Panc1 (cell line): ENCODE measurements around the gene ZNF426. TPM values are rescaled to one million over a fixed set of nuclear protein-coding genes. Genes with fewer than 3 reads are reported as not detected.

Source experiments
- ATAC-seq: fragments of 200-7000 bp; cut with Tn5 transposase; 2 replicates; pipeline ENCODE4 v1.9.1; 2020; ENCODE audit warnings: mild to moderate bottlenecking, moderate library complexity
- BruUV-seq: library from RNA; stranded (reverse); fragments of 400-500 nt; replicated peaks from 2 replicates; lab custom pipeline; 2021; lab: Mats Ljungman, UMichigan
- CTCF ChIA-PET: fragments of 300-600 bp; sonication (Branson Sonifier 250); formaldehyde crosslinking; loops from one replicate; lab custom pipeline; 2022; ENCODE audit warnings: antibody characterized with exemption; lab: Charles Lee
- POLR2A ChIA-PET: fragments of 300-600 bp; sonication (Branson Sonifier 250); formaldehyde crosslinking; loops from one replicate; lab custom pipeline; 2022; ENCODE audit warnings: antibody characterized with exemption; lab: Charles Lee
- DNase-seq: peaks from one replicate; pipeline ENCODE4 v3.0.0-alpha.2; 2010; ENCODE audit warnings: low read depth, low spot score
- H3K27ac ChIP-seq: 2 replicates; pipeline ENCODE4 v1.5.1; 2011; ENCODE audit warnings: mild to moderate bottlenecking, low read length, inconsistent platforms
- H3K27me3 ChIP-seq: fragments of 200-500 bp; sonication (Bioruptor generic); 2 replicates; pipeline ENCODE4 v1.6.0; 2014; ENCODE audit warnings: low read length, inconsistent platforms; ENCODE audit not compliant: control insufficient read depth, insufficient read depth
- H3K36me3 ChIP-seq: fragments of 200-500 bp; sonication (Bioruptor generic); 2 replicates; pipeline ENCODE4 v1.5.1; 2014; ENCODE audit warnings: inconsistent platforms, mild to moderate bottlenecking, low read length, moderate library complexity; ENCODE audit not compliant: control insufficient read depth, insufficient read depth
- H3K4me1 ChIP-seq: 2 replicates; pipeline ENCODE4 v1.5.1; 2011; ENCODE audit warnings: inconsistent platforms, mild to moderate bottlenecking, low read length, moderate library complexity; ENCODE audit not compliant: control insufficient read depth, insufficient read depth
- H3K4me3 ChIP-seq, 2 experiments: 2 replicates each; pipeline ENCODE4 v1.5.1; 2011 to 2012; ENCODE audit warnings: low read depth in 2 of 2, low read length in 2 of 2, mild to moderate bottlenecking in 2 of 2, inconsistent platforms in 1 of 2, moderate library complexity in 1 of 2
- H3K9me3 ChIP-seq: fragments of 200-500 bp; sonication (Bioruptor generic); 2 replicates; pipeline ENCODE4 v1.5.1; 2014; ENCODE audit warnings: low read depth, mild to moderate bottlenecking, inconsistent platforms, low read length, moderate library complexity; ENCODE audit not compliant: control insufficient read depth, insufficient read depth
- POLR2AphosphoS5 ChIP-seq: IDR thresholded peaks from 2 replicates; pipeline ENCODE4 v1.6.1; 2012; ENCODE audit warnings: mild to moderate bottlenecking, low read depth, low read length, moderate library complexity
- SIN3A ChIP-seq: IDR thresholded peaks from 2 replicates; pipeline ENCODE4 v1.6.1; 2012; ENCODE audit warnings: low read depth, mild to moderate bottlenecking, low read length, moderate library complexity, borderline replicate concordance; ENCODE audit not compliant: insufficient read depth
- TCF7L2 ChIP-seq: IDR thresholded peaks from 2 replicates; pipeline ENCODE4 v1.6.1; 2011; ENCODE audit warnings: mild to moderate bottlenecking, low read depth, low read length, inconsistent platforms
- in situ Hi-C: cut with HindIII; loops from 2 replicates; pipeline ENCODE4 v1.10.0; 2016; ENCODE audit warnings: low sequenced_read_pairs, low pct_unique_long_range_greater_than_20kb
- intact Hi-C: fragments of 100-400 bp; cut with micrococcal nuclease; formaldehyde crosslinking; loops from one replicate; pipeline ENCODE4 v1.10.0; 2022; ENCODE audit not compliant: unreplicated experiment
- total RNA-seq: library from RNA; stranded (reverse); gene quantifications from one replicate; pipeline ENCODE4 v1.2.1, GENCODE V29; 2021; ENCODE audit not compliant: unreplicated experiment
- TF ChIP-seq, protein P1 (sequence below): fragments of 450-650 bp; IDR thresholded peaks from 2 replicates; pipeline ENCODE4 v1.5.1; 2017; ENCODE audit warnings: mild to moderate bottlenecking
- TF ChIP-seq, protein P2 (sequence below), 2 experiments: IDR thresholded peaks; 2 replicates each; pipeline ENCODE4 v1.6.1; 2011 to 2012; ENCODE audit warnings: low read depth in 2 of 2, control low read depth in 1 of 2, low read length in 1 of 2, mild to moderate bottlenecking in 1 of 2, moderate library complexity in 1 of 2; ENCODE audit not compliant: insufficient read depth in 1 of 2

The ZNF426 gene
- total RNA-seq, 1 experiment from 2014 or later = 6.1 TPM

DNA sequence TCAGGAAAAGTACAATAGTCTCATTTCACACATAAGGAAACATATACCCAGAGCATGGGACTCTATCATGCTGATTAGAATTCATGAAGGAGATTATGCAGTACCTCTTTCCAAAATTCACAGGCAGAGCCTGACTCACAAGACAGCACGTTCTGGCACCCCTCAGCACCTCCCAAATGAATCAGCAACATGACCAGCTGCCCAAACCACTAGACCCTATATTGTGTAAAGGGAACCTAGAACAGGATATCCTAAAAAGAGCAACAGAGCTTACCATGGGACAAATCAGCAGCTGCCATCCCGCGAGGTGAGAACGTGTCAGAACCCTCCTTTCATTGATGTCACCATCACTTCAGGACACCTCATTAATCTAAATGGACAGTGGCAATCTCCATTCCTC, 2.5 kb downstream of the ZNF426 start:
- POLR2A ChIA-PET = no interaction called here
- no TSS peak for BruUV-seq
- DNase-seq (no peak), ATAC-seq (no peak)
- Histone ChIP-seq H3K4me1 (no peaks in the 10 kb centered on the region), H3K27me3 (no peaks in the 10 kb centered on the region), H3K4me3 (no peak overlapping the region), H3K27ac (no peak overlapping the region), H3K36me3 (no peaks in the 10 kb centered on the region), H3K9me3 (peaks cover 7% of the 10 kb centered on the region; the same call in 1 of the 2 replicates)
- TF ChIP-seq, protein P1, sequence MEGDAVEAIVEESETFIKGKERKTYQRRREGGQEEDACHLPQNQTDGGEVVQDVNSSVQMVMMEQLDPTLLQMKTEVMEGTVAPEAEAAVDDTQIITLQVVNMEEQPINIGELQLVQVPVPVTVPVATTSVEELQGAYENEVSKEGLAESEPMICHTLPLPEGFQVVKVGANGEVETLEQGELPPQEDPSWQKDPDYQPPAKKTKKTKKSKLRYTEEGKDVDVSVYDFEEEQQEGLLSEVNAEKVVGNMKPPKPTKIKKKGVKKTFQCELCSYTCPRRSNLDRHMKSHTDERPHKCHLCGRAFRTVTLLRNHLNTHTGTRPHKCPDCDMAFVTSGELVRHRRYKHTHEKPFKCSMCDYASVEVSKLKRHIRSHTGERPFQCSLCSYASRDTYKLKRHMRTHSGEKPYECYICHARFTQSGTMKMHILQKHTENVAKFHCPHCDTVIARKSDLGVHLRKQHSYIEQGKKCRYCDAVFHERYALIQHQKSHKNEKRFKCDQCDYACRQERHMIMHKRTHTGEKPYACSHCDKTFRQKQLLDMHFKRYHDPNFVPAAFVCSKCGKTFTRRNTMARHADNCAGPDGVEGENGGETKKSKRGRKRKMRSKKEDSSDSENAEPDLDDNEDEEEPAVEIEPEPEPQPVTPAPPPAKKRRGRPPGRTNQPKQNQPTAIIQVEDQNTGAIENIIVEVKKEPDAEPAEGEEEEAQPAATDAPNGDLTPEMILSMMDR = no peak
- TF ChIP-seq POLR2AphosphoS5 = no peak
- TF ChIP-seq, protein P2, sequence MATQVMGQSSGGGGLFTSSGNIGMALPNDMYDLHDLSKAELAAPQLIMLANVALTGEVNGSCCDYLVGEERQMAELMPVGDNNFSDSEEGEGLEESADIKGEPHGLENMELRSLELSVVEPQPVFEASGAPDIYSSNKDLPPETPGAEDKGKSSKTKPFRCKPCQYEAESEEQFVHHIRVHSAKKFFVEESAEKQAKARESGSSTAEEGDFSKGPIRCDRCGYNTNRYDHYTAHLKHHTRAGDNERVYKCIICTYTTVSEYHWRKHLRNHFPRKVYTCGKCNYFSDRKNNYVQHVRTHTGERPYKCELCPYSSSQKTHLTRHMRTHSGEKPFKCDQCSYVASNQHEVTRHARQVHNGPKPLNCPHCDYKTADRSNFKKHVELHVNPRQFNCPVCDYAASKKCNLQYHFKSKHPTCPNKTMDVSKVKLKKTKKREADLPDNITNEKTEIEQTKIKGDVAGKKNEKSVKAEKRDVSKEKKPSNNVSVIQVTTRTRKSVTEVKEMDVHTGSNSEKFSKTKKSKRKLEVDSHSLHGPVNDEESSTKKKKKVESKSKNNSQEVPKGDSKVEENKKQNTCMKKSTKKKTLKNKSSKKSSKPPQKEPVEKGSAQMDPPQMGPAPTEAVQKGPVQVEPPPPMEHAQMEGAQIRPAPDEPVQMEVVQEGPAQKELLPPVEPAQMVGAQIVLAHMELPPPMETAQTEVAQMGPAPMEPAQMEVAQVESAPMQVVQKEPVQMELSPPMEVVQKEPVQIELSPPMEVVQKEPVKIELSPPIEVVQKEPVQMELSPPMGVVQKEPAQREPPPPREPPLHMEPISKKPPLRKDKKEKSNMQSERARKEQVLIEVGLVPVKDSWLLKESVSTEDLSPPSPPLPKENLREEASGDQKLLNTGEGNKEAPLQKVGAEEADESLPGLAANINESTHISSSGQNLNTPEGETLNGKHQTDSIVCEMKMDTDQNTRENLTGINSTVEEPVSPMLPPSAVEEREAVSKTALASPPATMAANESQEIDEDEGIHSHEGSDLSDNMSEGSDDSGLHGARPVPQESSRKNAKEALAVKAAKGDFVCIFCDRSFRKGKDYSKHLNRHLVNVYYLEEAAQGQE (IDR thresholded peaks at IDR 0.05; ENCODE audit: insufficient read depth in 1 of 2, low read depth in 2 of 2, low read length in 1 of 2) = no peak
- TF ChIP-seq TCF7L2 = no peak
- no peak for TF ChIP-seq SIN3A
- CTCF ChIA-PET = no interaction called here
- in situ Hi-C loops (no loop called here), intact Hi-C loops (no loop called here)

DNA sequence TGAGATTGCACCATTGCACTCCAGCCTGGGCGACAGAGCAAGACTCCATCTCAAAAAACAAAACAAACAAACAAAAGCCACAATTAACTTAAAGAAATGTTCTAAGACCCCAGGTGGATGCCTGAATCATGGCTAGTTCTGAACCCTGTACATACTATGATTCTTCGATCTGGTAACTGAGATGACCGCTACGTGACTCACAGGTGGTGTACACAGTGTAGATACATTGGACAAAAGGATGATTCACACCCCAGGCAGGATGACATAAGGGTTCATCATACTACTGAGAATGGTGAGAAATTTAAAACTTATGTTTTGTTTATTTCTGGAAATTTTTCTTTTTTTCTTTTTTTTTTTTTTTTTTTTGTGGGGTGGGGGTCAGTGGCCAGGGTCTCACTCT, 6.5 kb downstream of the ZNF426 start:
- BruUV-seq = no TSS peak
- Histone ChIP-seq H3K36me3 (0 out of 2 replicates have a peak, but pooled peaks cover 2% of the 10 kb centered on the region), H3K4me3 (no peak overlapping the region), H3K4me1 (no peaks in the 10 kb centered on the region), H3K27ac (no peak overlapping the region), H3K9me3 (peaks cover 39% of the 10 kb centered on the region), H3K27me3 (no peaks in the 10 kb centered on the region)
- POLR2A ChIA-PET = no interaction called here
- TF ChIP-seq SIN3A (no peak), POLR2AphosphoS5 (no peak), TCF7L2 (no peak)
- TF ChIP-seq, protein P2 (IDR thresholded peaks at IDR 0.05; ENCODE audit: insufficient read depth in 1 of 2, low read depth in 2 of 2, low read length in 1 of 2) = no peak
- TF ChIP-seq, protein P1 = no peak
- DNase-seq (no peak), ATAC-seq (no peak)
- CTCF ChIA-PET = no interaction called here
- intact Hi-C loops = no loop called here
- in situ Hi-C loops = no loop called here
